ENCODE results near the gene PKD2L2.
"Not testable (repeated sequence)": the region's sequence is repeated elsewhere in the genome, so short reads cannot be mapped to it uniquely, and the experiment has no call there.

The PKD2L2 gene

GRCh38 chr5:137888863-137889759 lies at the start of gene PKD2L2:
Gene PKD2L2, plus strand, starts transcription at chr5:137889457. Its CDS starts 35 bp downstream, at chr5:137889492.
- peak; percentile 87 to 91 for DNase-seq

DNA sequence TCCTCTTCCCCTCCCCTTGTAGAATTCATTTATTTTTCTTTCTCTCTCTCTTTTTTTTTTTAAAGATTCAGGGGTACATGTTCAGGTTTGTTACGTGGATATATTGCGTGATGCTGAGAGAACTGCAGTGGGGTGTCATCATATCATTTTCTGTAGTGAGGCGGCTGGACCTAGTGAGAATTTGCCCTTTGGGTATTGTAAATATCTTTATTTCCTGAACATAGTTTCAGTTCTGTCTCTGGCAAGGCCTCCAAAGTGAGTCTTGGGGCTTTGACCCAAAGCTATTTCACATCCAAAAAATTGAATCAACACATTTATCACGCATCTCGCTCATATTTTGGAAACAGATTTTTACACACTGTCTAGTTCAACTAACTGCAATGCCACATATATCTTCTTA lies 47.0 kb upstream of the PKD2L2 start:
- no peak for DNase-seq

GRCh38 chr5:137843676-137844299 lies 45.5 kb upstream of the PKD2L2 start:
- no peak for DNase-seq

- DNase-seq: no peak
Observed at GRCh38 chr5:137845472-137845871, 43.8 kb upstream of the PKD2L2 start.

DNA sequence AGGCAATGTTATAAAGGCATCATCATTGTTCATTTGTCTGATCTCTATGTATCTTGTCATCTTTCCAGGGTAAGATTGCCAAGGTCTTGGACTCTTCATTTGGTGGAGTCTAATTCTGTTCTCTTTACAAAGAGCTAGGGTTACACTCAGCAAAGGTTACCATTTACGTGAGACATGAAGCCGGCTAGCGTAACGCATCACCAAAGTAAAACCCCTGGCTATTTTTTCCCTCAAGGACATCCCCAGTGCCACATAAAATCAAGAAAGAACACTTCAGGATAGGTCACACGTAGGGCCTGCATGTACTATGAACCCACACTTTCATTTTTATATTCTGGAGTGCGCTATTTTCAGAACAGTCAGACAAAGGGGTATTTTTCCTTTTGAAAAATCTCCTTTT lies 41.6 kb upstream of the PKD2L2 start:
- no peak for DNase-seq

DNA sequence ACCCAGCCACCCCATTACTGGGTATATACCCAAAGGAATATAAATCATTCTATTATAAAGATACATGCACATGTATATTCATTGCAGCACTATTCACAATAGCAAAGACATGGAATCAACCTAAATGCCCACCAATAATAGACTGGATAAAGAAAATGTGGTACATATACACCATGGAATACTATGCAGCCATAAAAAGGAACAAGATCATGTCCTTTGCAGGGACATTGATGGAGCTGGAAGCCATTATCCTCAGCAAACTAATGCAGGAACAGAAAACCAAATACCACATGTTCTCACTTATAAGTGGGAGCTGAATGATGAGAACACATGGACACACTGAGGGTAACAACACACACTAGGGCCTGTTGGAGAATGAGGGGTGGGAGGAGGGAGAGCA lies 36.1 kb upstream of the PKD2L2 start:
- DNase-seq: not testable (repeated sequence)

- DNase-seq: no peak
Observed at GRCh38 chr5:137856201-137856600, 33.1 kb upstream of the PKD2L2 start.

DNA sequence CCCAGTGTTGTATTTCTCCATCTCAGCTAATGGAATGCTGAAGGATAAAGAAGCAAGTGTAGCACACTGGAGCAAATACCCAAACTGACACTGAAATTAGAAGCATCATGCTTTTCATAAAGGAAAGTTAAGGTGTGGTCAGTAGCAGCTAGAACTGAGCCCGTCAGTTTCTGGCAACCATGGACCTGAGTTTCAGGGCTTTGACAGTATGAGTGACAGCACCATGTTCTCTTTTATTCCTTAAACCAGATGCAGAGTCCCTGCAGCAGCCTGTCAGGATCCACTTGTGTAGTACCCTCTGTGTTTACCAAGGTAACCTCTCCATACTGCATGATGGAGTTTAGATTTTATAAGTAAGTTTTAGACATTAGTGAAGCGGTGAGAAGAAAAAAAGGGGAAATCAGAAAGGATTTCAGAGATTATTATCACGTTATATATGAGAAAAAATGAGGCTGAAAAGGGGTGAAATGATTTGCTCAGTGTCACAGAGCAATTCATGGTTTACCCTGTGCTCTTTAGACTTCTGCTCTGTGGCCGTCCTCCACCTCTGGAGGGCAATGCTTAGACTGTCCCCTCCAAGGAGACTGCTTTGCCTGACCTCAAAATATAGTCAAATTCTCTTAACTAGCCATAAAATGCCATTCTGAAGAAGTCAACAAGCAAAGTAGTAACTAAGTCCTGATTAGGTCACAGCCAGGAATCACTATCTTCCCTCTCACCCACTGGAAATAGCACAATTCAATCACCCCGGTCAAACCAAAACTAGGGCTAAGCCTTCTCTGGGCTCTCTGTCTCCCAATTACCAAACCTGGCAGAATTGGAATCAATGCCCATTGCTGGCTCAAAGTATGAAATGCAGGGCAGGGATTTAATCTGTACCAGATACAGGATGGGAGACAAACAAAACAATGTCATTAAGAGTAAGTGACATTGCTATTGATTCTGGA lies 32.1 kb upstream of the PKD2L2 start:
- no peak for DNase-seq

GRCh38 chr5:137858223-137858916 lies 30.9 kb upstream of the PKD2L2 start:
- DNase-seq: peak in 1 of 2 donors; percentile 22

DNA sequence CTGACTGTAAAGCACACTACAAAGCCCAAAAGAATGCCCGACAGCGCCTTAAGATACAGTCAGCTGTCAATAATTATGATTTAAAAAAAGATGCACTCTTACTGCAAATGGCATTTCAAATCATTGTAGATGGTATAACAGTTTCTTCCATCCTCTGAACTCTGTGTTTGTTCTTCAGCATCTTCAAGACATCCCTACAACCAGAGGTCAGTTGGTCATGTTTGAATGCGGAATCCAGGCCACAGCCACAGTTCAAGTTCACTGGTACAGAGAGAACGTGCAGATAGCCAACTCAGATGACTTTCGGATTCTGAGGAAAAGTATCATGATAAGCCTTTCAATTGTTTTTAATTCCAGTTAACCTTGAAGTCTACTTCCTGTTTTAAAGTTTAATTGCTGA lies 30.3 kb upstream of the PKD2L2 start:
- DNase-seq: no peak

DNA sequence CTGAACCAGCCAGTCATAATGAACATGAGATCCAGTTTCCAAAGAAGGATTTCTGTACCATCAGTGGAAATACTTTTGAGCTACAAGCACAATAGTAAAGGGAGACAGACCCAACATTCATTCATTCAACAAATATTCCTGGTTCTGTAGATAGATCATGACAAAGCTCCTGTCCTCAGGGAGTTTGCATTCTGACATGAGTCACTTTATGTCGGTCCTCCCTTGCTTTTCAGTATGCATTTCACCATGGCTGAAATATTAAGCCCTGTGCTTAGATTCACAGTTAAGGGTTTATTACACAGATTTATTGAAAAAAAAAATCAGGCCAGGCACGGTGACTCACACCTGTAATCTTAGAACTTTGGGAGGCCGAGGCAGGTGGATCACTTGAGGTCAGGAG lies 27.0 kb upstream of the PKD2L2 start:
- DNase-seq: no peak

DNA sequence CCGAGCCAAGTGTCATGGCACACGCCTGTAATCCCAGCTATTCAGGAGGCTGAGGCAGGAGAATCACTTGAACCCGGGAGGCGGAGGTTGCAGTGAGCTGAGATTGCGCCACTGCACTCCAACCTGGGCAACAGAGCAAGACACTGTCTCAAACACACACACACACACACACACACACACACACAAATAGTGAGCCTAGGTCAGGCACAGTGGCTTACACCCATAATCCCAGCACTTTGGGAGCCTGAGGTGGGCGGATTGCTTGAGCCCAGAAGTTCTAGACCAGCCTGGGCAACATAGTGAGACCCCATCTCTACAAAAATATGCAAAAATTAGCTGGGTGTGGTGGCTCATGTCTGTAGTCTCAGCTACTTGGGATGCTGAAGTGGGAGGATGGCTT lies 25.6 kb upstream of the PKD2L2 start:
- not testable (repeated sequence) for DNase-seq

DNA sequence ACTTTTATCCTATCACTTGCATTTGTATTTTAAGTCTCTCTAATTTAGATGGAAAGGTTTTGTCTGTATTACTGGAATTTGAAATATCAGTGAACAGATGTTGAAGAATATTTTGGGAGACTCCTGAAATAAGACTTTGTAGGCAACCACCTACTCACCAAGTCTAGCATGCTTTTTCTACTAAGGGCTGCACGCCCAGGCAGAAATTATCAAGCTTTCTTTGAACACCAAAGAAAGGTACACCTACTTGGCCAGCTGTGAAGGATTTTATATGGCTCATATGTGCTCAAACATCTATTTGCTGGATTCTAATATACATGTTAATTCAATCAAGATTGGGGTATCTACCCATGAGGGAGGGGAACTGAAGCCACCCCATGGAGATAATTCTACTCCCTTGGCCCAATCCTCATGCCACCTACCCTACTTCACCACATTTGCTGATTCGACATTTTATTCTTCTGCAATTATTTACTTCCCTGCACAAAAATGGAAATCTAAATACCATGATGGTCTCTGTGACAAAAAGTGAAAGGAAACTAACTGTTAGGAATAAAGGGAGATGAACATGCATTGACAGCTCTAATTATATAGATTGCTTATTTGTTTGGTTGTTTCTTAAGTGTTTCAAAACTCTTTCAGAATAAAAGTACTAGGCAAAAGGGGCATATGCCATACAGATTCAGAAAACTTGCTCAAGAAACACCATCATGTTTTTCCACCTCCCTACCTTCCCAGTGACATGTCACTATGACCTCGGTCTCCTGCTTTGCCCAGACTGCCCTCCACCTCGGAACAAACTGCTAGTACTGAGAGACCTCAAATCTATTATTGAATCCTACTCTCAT lies 22.5 kb upstream of the PKD2L2 start:
- DNase-seq: no peak

DNA sequence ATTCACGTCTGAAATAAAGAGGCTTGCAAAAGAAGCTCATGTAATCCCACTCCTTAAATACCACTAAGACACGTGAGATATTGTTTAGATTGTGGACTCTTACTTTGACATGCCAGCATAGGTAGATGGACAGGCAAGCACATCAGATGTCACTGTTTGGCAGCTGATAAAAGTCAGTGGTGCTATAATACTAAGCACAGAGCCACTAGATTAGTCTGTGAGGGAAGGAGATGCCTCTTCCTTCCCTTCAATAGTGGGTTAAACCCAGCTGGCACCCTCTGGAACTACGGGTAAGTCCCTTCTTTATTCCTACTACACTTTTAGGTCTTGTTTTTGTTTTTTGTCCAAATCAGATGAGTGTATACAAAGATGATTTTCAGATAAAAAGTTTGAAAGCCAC lies 21.6 kb upstream of the PKD2L2 start, which contains the start of gene MYOT:
Gene MYOT, plus strand, starts transcription at position 197 of the 400 bp plus-strand sequence. CDS start 2,792 bp downstream, outside the sequence.
- DNase-seq: no peak

DNA sequence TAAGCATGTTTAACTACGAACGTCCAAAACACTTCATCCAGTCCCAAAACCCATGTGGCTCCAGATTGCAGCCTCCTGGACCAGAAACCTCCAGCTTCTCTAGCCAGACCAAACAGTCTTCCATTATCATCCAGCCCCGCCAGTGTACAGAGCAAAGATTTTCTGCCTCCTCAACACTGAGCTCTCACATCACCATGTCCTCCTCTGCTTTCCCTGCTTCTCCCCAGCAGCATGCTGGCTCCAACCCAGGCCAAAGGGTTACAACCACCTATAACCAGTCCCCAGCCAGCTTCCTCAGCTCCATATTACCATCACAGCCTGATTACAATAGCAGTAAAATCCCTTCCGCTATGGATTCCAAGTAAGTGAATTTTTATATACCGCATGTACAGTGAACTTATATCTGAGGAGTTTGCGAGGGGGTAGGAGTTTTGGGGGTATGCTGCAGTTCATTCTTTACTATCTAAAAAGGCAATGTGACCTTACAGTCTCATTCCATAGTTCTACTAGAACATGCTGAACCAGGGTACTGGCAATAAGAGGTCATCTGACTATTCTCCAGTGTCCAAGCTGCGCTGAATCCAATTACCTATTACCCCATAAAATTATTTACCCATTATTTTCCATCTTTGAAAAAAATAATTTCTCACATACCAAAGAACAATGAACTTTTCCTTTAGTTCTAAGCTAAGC lies 18.5 kb upstream of the PKD2L2 start:
- no peak for DNase-seq

GRCh38 chr5:137871571-137871970 lies 17.7 kb upstream of the PKD2L2 start:
- no peak for DNase-seq

- no peak for DNase-seq
Observed at GRCh38 chr5:137872466-137872865, 16.8 kb upstream of the PKD2L2 start.

GRCh38 chr5:137876101-137876500 lies 13.2 kb upstream of the PKD2L2 start:
- no peak for DNase-seq

- DNase-seq: no peak
Observed at GRCh38 chr5:137880313-137880712, 8.9 kb upstream of the PKD2L2 start.

GRCh38 chr5:137887831-137888230 lies 1.4 kb upstream of the PKD2L2 start:
- DNase-seq: no peak

DNA sequence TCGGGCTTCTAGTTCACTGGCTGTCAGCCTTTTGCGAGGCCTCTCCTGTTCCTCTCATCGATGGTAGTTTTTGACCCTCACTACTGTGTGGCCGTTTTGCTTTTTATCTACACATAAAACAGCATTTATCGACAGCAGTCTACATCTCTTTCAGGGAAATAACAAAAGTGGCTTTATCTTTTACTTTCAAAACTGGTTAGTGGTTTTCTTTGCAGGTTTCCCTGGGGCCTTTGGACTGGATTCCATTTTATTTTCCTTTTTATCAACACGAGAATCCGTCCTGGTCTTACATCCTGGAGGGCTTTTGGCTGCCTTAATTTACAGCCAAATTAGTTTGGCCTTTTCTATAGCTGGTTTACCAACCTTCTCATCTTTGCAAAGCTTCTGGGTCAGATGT lies 793 bp upstream of the PKD2L2 start:
- DNase-seq: peak in 1 of 2 donors; percentile 11
